Stimulated activated CD4-positive, alpha-beta T cell treated with anti-CD3 and anti-CD28 coated beads, Interleukin-4, amount 100 ng/mL, for 1 hour (primary cell): Measurements from ENCODE around the gene TNFSF13.

Experiments used
- DNase-seq: peaks from one replicate; pipeline ENCODE4 v3.0.0-alpha.2; 2020

The TNFSF13 gene

DNA sequence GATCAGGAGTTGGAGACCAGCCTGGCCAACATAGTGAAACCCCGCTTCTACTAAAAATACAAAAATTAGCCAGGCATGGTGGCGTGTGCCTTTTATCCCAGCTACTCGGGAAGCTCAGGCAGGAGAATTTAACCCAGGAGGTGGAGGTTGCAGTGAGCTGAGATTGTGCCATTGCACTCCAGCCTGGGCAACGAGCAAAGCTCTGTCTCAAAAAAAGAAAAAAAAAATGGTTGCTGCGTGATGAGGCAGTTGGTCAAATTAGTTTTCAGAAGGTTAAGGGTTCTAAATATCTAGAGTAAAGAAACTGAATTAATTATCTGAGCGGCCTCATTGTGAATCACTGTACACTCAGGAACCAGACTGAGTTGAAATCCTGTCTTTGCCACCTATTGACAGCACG is 17.4 kb downstream of the TNFSF13 start:
- DNase-seq = no peak

DNA sequence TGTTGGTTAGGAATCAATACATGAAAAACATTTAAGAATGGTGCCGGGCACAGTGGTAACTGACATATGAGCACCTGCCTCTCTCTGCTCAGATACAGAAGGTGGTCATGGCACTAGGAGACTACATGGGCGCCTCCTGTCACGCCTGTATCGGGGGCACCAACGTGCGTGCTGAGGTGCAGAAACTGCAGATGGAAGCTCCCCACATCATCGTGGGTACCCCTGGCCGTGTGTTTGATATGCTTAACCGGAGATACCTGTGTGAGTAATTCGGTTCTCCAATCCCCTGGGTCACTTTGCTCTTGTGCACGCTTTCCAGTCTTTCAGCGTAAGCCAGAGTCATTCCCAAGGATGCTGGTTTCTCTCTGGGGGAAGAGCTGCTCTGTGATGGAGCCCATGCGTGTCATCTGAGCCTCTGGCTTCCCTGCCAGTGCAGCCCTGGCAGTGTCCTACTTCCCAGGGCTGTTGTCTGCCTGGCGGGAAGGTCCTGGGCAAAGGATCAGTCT is 17.9 kb downstream of the TNFSF13 start:
- DNase-seq = no peak

- no peak for DNase-seq
Measured at GRCh38 chr17:7577327-7578199, 19.0 kb downstream of the TNFSF13 start.

DNA sequence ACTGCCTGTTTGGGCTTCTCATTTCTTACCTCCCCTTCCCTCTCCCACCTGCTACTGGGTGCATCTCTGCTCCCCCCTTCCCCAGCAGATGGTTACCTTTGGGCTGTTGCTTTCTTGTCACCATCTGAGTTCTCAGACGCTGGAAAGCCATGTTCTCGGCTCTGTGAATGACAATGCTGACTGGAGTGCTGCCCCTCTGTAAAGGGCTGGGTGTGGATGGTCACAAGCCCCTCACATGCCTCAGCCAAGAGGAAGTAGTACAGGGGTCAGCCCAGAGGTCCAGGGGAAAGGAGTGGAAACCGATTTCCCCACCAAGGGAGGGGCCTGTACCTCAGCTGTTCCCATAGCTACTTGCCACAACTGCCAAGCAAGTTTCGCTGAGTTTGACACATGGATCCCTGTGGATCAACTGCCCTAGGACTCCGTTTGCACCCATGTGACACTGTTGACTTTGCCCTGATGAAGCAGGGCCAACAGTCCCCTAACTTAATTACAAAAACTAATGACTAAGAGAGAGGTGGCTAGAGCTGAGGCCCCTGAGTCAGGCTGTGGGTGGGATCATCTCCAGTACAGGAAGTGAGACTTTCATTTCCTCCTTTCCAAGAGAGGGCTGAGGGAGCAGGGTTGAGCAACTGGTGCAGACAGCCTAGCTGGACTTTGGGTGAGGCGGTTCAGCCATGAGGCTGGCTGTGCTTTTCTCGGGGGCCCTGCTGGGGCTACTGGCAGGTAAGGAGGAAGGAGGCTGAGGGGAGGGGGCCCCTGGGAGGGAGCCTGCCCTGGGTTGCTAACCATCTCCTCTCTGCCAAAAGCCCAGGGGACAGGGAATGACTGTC is 20.7 kb downstream of the TNFSF13 start, which contains the start of gene CD68:
TSS of gene CD68 (plus strand) at position 638 of the 833 bp plus-strand sequence. CDS start at position 678, 40 bp downstream.
- DNase-seq = peak; percentile 70

DNA sequence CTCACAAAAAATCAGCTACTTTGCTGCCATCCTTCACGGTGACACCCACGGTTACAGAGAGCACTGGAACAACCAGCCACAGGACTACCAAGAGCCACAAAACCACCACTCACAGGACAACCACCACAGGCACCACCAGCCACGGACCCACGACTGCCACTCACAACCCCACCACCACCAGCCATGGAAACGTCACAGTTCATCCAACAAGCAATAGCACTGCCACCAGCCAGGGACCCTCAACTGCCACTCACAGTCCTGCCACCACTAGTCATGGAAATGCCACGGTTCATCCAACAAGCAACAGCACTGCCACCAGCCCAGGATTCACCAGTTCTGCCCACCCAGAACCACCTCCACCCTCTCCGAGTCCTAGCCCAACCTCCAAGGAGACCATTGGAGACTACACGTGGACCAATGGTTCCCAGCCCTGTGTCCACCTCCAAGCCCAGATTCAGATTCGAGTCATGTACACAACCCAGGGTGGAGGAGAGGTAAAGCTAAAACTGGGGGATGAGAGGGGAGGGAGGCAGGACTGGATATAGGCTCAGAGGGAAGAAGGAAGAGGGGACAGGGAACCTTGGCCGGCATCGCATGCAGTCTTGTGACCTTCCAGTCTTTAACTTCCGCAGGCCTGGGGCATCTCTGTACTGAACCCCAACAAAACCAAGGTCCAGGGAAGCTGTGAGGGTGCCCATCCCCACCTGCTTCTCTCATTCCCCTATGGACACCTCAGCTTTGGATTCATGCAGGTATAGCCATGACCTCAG is 21.5 kb downstream of the TNFSF13 start:
- peak; percentile 44 for DNase-seq

DNA sequence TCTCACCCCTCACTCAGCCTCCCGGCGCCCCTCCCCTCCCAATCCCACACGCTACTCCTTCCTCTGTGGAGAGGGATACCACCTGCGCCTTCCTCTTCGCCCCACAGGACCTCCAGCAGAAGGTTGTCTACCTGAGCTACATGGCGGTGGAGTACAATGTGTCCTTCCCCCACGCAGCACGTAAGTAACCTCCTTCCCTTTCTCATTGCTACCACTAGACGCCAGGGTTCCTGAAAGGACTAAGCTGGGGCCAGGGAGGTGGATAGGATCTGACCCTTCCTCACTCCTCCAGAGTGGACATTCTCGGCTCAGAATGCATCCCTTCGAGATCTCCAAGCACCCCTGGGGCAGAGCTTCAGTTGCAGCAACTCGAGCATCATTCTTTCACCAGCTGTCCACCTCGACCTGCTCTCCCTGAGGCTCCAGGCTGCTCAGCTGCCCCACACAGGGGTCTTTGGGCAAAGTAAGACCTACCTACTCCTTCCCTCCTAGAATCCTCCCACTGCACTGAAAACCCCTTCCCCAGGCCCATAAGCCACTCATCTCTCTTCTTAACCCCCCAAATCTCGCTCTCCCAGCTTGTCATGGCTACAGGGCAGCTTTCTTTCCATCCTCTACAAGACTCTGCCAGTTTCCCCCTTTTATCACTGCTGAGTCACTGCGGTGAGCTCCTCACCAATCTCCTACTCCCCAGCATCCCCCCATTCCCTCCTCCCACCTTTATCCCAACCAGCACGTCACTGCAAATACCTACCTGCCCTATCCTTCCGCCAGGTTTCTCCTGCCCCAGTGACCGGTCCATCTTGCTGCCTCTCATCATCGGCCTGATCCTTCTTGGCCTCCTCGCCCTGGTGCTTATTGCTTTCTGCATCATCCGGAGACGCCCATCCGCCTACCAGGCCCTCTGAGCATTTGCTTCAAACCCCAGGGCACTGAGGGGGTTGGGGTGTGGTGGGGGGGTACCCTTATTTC is 22.3 kb downstream of the TNFSF13 start:
- no peak for DNase-seq

GRCh38 chr17:7582396-7583252 is 24.1 kb downstream of the TNFSF13 start:
- no peak for DNase-seq

DNA sequence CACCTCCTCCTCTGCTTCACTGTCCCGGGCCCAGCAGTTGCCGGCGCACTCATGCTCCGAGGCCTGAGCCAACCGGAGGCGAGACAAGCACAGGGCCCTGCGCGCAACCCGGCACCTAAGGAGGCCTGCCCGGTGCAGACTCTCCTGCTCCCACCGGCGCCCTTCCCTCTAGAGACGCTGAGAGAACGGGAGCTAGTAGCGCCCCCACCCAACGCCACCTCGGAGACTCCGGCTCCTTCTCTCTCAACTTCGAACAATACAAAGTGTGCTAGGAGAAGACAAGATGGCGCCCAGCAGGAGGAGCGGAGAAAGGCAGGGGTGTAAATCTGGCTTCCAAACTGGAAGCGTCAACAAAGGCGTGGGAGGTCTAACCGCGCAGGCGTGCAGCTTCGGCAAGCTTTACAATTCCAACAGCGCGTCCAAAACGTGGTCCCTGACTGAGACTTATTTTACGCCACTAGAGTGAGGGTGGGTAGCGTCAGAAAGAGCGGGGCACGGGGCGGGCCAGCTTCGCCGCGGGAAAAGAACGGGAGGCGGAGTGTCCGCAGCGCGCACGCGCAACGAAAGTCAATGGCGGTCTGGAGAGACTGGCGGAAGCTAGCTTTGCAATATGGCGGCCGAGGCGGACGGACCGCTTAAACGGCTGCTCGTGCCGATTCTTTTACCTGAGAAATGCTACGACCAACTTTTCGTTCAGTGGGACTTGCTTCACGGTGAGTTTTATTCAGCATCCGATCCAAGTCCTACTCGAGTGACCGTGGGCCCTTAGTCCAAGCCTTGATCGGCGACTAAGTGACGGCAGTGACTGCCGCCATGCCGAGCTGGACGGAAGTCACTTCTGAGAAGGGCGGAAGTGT is 24.9 kb downstream of the TNFSF13 start, which contains the start of gene MPDU1:
TSS of gene MPDU1 (plus strand) at position 600 of the 857 bp plus-strand sequence. CDS start at position 611, 11 bp downstream.
- peak; percentile 94 for DNase-seq

DNA sequence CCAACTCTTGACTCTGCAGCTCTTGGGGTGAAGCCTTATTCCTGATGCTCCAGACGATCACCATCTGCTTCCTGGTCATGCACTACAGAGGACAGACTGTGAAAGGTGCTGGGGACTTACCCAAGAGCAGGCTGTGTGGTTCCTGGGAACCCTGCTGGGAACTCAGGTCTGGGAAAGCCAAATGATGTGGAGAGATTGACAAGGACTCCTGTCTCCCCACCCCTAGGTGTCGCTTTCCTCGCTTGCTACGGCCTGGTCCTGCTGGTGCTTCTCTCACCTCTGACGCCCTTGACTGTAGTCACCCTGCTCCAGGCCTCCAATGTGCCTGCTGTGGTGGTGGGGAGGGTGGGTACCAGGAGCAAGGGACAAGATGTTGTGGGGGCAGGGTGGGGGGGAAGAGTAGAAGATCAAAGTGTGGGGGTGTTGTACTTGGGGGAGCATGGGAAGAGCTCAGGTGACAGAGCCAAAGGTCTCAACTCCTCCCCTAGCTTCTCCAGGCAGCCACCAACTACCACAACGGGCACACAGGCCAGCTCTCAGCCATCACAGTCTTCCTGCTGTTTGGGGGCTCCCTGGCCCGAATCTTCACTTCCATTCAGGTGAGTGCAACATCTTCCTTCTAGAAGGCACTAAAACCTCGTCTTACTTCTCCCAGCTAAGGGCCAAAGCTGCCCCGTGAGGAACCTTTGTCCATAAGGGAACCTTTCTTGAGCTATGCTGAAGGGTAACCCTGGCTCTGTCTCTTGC is 28.3 kb downstream of the TNFSF13 start:
- no peak for DNase-seq

DNA sequence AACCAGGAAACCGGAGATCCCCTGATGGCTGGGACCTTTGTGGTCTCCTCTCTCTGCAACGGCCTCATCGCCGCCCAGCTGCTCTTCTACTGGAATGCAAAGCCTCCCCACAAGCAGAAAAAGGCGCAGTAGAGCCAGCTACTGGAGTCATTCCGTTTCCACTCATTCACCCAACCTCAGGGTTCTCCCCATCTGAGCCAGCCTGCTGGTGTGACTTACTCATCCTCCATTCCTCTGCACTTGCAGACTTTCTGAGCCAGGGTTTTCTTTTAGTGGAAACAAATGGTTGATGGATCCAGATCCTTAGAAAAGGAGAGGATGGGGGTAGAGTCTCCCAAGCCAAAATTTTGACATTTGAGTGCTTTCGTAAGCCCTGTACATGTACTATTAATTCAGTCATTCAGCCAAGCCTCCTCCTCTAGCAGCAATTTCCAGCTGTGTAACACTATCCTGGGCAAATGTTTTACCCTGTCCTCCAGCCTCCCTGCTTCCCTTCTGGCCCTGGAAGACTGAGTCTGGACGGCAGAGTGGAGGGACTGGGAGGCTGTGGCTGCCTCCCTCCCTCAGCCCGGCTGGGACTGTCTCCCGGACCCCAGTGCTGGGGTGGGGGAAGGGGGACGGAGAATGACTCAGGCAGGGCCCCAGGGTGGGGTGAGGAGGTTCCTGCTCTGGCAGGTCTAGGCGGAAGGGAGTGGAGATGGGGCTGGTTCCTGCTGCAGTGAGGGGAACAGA is 29.0 kb downstream of the TNFSF13 start:
- no peak for DNase-seq

DNA sequence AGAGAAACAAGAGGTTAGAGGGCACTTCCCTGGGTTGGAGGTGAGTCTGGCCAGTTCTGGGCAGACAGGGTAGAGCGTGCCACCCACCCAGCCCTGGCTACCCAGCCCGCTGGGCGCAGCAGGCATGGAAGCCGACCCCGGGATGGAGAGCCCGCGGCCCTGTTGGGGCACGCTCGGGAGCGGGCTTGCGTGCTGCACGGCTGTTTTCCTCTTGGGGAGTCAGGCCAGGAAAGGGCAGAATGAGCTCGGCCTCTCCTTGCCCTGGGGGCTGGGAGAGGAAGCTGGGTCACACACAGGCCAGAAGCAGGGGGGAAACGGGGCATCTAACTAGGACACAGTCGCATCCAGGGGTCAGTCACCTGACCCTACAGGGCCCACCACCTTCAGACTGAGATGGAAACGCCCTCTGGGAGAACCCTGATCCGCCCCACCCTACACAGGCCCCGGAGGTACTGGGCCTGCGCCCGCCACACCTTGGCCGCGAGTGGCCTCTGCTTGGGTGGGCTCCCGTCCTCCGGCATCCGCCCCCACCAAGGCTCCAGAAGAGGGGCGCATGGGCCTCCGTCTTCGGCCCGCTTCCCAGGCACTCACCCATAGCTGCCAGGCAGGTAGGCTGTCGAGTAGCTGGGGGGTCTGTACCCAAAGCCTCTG is 30.1 kb downstream of the TNFSF13 start:
- no peak for DNase-seq

GRCh38 chr17:7589204-7589868 is 30.8 kb downstream of the TNFSF13 start:
- peak; percentile 72 for DNase-seq

- no peak for DNase-seq
Measured at GRCh38 chr17:7589891-7590691, 31.5 kb downstream of the TNFSF13 start, which contains the start of gene SOX15. TSS of gene SOX15 (minus strand) at chr17:7590094. CDS start at chr17:7589676, 418 bp downstream.

DNA sequence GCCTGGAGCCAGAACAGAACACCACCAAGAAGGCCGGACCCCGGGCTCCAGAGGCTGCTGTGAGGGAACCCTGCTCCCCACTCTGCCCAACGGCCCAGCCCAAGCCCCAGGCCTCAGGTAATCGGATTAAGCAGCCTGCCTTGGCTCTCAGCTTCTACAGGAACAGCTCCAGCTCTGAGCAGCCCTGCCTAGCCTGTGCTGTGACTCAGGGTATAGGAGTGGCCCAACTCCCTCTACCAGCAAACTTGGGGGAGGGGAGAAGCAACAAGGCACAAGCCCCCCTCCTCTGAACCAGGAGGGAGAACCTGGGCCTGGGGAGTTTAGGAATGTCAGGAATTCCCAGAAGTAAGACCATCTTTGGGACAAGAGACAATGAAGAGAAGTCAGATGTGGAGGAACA is 32.2 kb downstream of the TNFSF13 start:
- no peak for DNase-seq

DNA sequence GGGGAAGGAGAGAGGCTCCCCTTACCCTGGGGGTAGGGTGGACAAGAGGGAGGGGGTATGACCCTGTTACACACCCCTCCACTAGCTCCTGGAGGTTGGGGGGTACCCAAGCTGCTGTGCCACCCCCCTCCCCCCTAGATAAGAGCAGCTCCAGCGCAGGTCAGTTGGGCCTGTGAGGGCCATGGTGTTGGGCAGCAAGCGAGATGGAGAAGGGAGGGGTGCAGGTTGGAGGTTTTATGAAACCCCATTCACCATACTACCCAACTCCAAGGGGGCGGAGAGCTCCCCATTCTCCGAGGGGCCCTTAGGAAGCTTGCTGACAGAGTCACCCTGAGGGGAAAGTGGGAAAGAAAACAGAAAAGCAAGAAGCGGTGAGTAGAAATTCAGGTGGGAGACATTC is 33.0 kb downstream of the TNFSF13 start:
- no peak for DNase-seq
